K562 (cell line): ENCODE data around the gene ARHGAP28. TPM values are rescaled to one million over a fixed set of nuclear protein-coding genes. Genes with fewer than 3 reads are reported as not detected.

Experiments
- ATAC-seq: fragments of 200-7000 bp; cut with Tn5 transposase; 3 replicates; pipeline ENCODE4 v1.9.1; 2020; ENCODE audit warnings: moderate library complexity
- BruUV-seq: library from RNA; stranded (reverse); fragments of 400-500 nt; replicated peaks from 2 replicates; lab custom pipeline; 2021; lab: Mats Ljungman, UMichigan
- CTCF ChIA-PET: fragments of 300-600 bp; formaldehyde crosslinking; extraction: SDS; loops from one replicate; lab custom pipeline; 2021; ENCODE audit warnings: low intra/inter-chr PET ratio; lab: Yijun Ruan, JAX
- POLR2A ChIA-PET: fragments of 300-600, 350-650 bp; sonication (Branson Sonifier 250); formaldehyde crosslinking; extraction: SDS; loops from one replicate; lab custom pipeline; 2021; ENCODE audit warnings: antibody characterized with exemption, inconsistent platforms; lab: Yijun Ruan, JAX
- DNase-seq, 4 experiments: peaks; one replicate each; pipeline versions ENCODE4 v3.0.0 to v3.0.0-alpha.2; 2011 to 2018; ENCODE audit warnings: low spot score in 3 of 4, mixed read lengths in 3 of 4; ENCODE audit errors: extremely low read depth in 1 of 4
- FAIRE-seq: peaks from 2 replicates; lab custom pipeline; 2011; peaks lifted over from hg19 to GRCh38; lab: Jason Lieb, UNC
- H2AFZ ChIP-seq: 2 replicates; pipeline ENCODE4 v1.6.0; 2011; ENCODE audit warnings: low read depth, low read length, control low read depth, inconsistent platforms
- H3K27ac ChIP-seq: fragments of 200-600 bp; 3 replicates; pipeline ENCODE4 v1.8.0; 2011; ENCODE audit warnings: low read depth, mild to moderate bottlenecking, control low read depth, inconsistent platforms, low read length, moderate library complexity, mixed read lengths; ENCODE audit errors: extremely low read depth
- H3K27me3 ChIP-seq, 2 experiments: fragments of 300-600 bp in 1 of 2; 2 replicates in 1 of 2; 3 replicates in 1 of 2; pipeline versions ENCODE4 v1.6.0 to v1.8.0; 2011; ENCODE audit warnings: inconsistent platforms in 2 of 2, low read length in 2 of 2, mild to moderate bottlenecking in 1 of 2, mixed read lengths in 1 of 2, moderate library complexity in 1 of 2; ENCODE audit not compliant: control insufficient read depth in 2 of 2, insufficient read depth in 2 of 2
- H3K36me3 ChIP-seq: fragments of 300-600 bp; 3 replicates; pipeline ENCODE4 v1.8.0; 2011; ENCODE audit warnings: mild to moderate bottlenecking, low read length, inconsistent platforms; ENCODE audit not compliant: control insufficient read depth, insufficient read depth
- H3K4me1 ChIP-seq, 2 experiments: fragments of 200-600 bp in 1 of 2; replicated peaks in 1 of 2; 2 replicates in 1 of 2; 3 replicates in 1 of 2; pipeline versions ENCODE4 v1.5.1 to v1.8.0; 2011; ENCODE audit warnings: inconsistent platforms in 2 of 2, low read length in 2 of 2, mild to moderate bottlenecking in 1 of 2, mixed read lengths in 1 of 2, moderate library complexity in 1 of 2; ENCODE audit not compliant: control insufficient read depth in 2 of 2, insufficient read depth in 2 of 2
- H3K4me2 ChIP-seq: 2 replicates; pipeline ENCODE4 v1.6.1; 2011; ENCODE audit warnings: low read length, control low read depth, inconsistent platforms, mixed read lengths; ENCODE audit not compliant: insufficient read depth
- H3K4me3 ChIP-seq: fragments of 200-600 bp; sonication (generic), shearing (Covaris generic); 2 replicates; pipeline ENCODE4 v1.5.1; 2016; ENCODE audit warnings: control low read depth, inconsistent platforms
- H3K79me2 ChIP-seq: fragments of 200-600 bp; 3 replicates; pipeline ENCODE4 v1.8.0; 2011; ENCODE audit warnings: low read length, inconsistent platforms; ENCODE audit not compliant: control insufficient read depth, insufficient read depth
- H3K9ac ChIP-seq, 2 experiments: 2 replicates each; pipeline versions ENCODE4 v1.6.0 to v1.6.1; 2011; ENCODE audit warnings: low read depth in 2 of 2, low read length in 2 of 2, control low read depth in 1 of 2, inconsistent platforms in 1 of 2, mild to moderate bottlenecking in 1 of 2, mixed read lengths in 1 of 2; ENCODE audit not compliant: insufficient read depth in 1 of 2
- H3K9me1 ChIP-seq: one replicate; pipeline ENCODE4 v1.6.0; 2011; ENCODE audit warnings: inconsistent platforms, mild to moderate bottlenecking, low read length, moderate library complexity; ENCODE audit not compliant: control insufficient read depth, insufficient read depth
- H3K9me3 ChIP-seq: replicated peaks from 2 replicates; pipeline ENCODE4 v1.5.1; 2011; ENCODE audit warnings: low read depth, low read length, inconsistent platforms; ENCODE audit not compliant: control insufficient read depth, insufficient read depth
- H4K20me1 ChIP-seq: replicated peaks from 2 replicates; pipeline ENCODE4 v1.6.1; 2011; ENCODE audit warnings: low read length, inconsistent platforms, mixed read lengths; ENCODE audit not compliant: control insufficient read depth, insufficient read depth
- BCL6 ChIP-seq: fragments of 250-450 bp; sonication (Bioruptor Pico); IDR thresholded peaks from 2 replicates; pipeline ENCODE4 v1.4.0; 2020
- ELF2 ChIP-seq: fragments of 250-450 bp; sonication (Bioruptor Pico); IDR thresholded peaks from 2 replicates; pipeline ENCODE4 v1.5.0; 2021; ENCODE audit warnings: mild to moderate bottlenecking
- FOXJ3 ChIP-seq: sonication (generic); formaldehyde crosslinking; IDR thresholded peaks from 2 replicates; pipeline ENCODE4 v1.4.0; 2020; ENCODE audit warnings: mild to moderate bottlenecking, missing genetic modification reagents
- GATA2 ChIP-seq: sonication (generic); formaldehyde crosslinking; IDR thresholded peaks from 2 replicates; pipeline ENCODE4 v1.4.0; 2020; ENCODE audit warnings: mild to moderate bottlenecking, missing genetic modification reagents
- ILF3 ChIP-seq: fragments of 450-650 bp; IDR thresholded peaks from 2 replicates; pipeline ENCODE4 v1.6.1; 2018; ENCODE audit warnings: antibody characterized with exemption, mild to moderate bottlenecking, moderate library complexity, borderline replicate concordance
- MEIS2 ChIP-seq: fragments of 450-650 bp; IDR thresholded peaks from 2 replicates; pipeline ENCODE4 v1.6.1; 2014; ENCODE audit warnings: mild to moderate bottlenecking; ENCODE audit not compliant: partially characterized antibody
- NCOA2 ChIP-seq, 2 experiments: fragments of 450-650 bp; IDR thresholded peaks; 2 replicates each; pipeline ENCODE4 v1.6.1; 2018; ENCODE audit warnings: mild to moderate bottlenecking in 2 of 2, moderate library complexity in 1 of 2; ENCODE audit not compliant: partially characterized antibody in 2 of 2
- PTBP1 ChIP-seq: fragments of 200-400 bp; formaldehyde crosslinking; IDR thresholded peaks from 2 replicates; pipeline ENCODE4 v1.6.1; 2017; ENCODE audit warnings: low read depth, low read length
- SAFB ChIP-seq: fragments of 200-400 bp; formaldehyde crosslinking; IDR thresholded peaks from 2 replicates; pipeline ENCODE4 v1.6.1; 2017; ENCODE audit warnings: low read depth, low read length, borderline replicate concordance
- SRSF1 ChIP-seq: fragments of 200-400 bp; formaldehyde crosslinking; IDR thresholded peaks from 2 replicates; pipeline ENCODE4 v1.6.1; 2017; ENCODE audit warnings: mild to moderate bottlenecking, low read depth, low read length, moderate library complexity
- ZBTB8A ChIP-seq: fragments of 450-650 bp; IDR thresholded peaks from 2 replicates; pipeline ENCODE4 v1.6.1; 2018; ENCODE audit warnings: mild to moderate bottlenecking, moderate library complexity; ENCODE audit not compliant: partially characterized antibody
- WGBS: fragments of 100-300 bp; shearing (Covaris generic); methylation state at CpG from one replicate; pipeline ENCODE4 v1.1.6; 2016; ENCODE audit warnings: low coverage, mixed read lengths; ENCODE audit not compliant: insufficient coverage; ENCODE audit errors: missing lambda C conversion rate; 5-methylcytosine and 5-hydroxymethylcytosine counted together
- in situ Hi-C: fragments of 300-500 bp; cut with MboI; formaldehyde crosslinking; loops from 4 replicates; pipeline ENCODE4 v1.15.0; 2018; ENCODE audit warnings: inconsistent platforms, mixed read lengths
- intact Hi-C: fragments of 100-400 bp; cut with micrococcal nuclease; formaldehyde crosslinking; loops from 2 replicates; pipeline ENCODE4 v1.14.2; 2022
- polyA plus RNA-seq, 8 experiments: library from polyadenylated mRNA; depleted of rRNA in 4 of 8; stranded (reverse) in 5 of 8; unstranded in 3 of 8; fragments of >200 nt; fragmentation: Nextera tagmentation in 2 of 8; fragmentation: Illumina TruSeq in 1 of 8; extraction: Ambion mirVana in 2 of 8; extraction: Trizol in 1 of 8; gene quantifications; 2 replicates each; pipeline versions ENCODE4 v1.2.1 to v1.2.3, GENCODE V29; 2011 to 2014; ENCODE audit warnings: inconsistent platforms in 1 of 8, missing spikeins in 1 of 8
- total RNA-seq, 7 experiments: library from RNA; depleted of rRNA in 6 of 7; stranded (reverse); fragments of >200 nt in 6 of 7; fragmentation: Illumina TruSeq in 2 of 7; extraction: Trizol in 2 of 7; gene quantifications; 2 replicates each; pipeline versions ENCODE4 v1.2.1 to v1.2.3, GENCODE V29; 2011 to 2021; ENCODE audit warnings: low replicate concordance in 1 of 7
- TF ChIP-seq, protein P1 (sequence below): fragments of 450-650 bp; IDR thresholded peaks from 2 replicates; pipeline ENCODE4 v1.6.1; 2016
- TF ChIP-seq, protein P2 (sequence below), 2 experiments: IDR thresholded peaks; 2 replicates each; pipeline ENCODE4 v1.6.1; 2011; ENCODE audit warnings: borderline replicate concordance in 1 of 2, control low read depth in 1 of 2, low read depth in 1 of 2, low read length in 1 of 2, mild to moderate bottlenecking in 1 of 2, mixed read lengths in 1 of 2, moderate library complexity in 1 of 2; ENCODE audit not compliant: insufficient read depth in 1 of 2, insufficient read length in 1 of 2, poor library complexity in 1 of 2, severe bottlenecking in 1 of 2; ENCODE audit errors: extremely low read depth in 1 of 2
- TF ChIP-seq, protein P3 (sequence below), 2 experiments: IDR thresholded peaks in 1 of 2; conservative IDR thresholded peaks in 1 of 2; 2 replicates each; pipeline ENCODE4 v1.6.1; 2016; ENCODE audit warnings: low read depth in 2 of 2, mild to moderate bottlenecking in 1 of 2, missing compliant biosample characterization in 1 of 2, missing genetic modification characterization in 1 of 2, moderate library complexity in 1 of 2
- TF ChIP-seq, protein P4 (sequence below): fragments of 450-650 bp; formaldehyde crosslinking; IDR thresholded peaks from 2 replicates; pipeline ENCODE4 v1.4.0; 2020; ENCODE audit warnings: mild to moderate bottlenecking, moderate library complexity

ARHGAP28 gene
- total and polyA plus RNA-seq, 9 of the 15 experiments (the other 6 are each of a cell fraction or from before 2014, with no cell fraction given) = 0.93 to 5.9 (median 5.0) TPM

DNA sequence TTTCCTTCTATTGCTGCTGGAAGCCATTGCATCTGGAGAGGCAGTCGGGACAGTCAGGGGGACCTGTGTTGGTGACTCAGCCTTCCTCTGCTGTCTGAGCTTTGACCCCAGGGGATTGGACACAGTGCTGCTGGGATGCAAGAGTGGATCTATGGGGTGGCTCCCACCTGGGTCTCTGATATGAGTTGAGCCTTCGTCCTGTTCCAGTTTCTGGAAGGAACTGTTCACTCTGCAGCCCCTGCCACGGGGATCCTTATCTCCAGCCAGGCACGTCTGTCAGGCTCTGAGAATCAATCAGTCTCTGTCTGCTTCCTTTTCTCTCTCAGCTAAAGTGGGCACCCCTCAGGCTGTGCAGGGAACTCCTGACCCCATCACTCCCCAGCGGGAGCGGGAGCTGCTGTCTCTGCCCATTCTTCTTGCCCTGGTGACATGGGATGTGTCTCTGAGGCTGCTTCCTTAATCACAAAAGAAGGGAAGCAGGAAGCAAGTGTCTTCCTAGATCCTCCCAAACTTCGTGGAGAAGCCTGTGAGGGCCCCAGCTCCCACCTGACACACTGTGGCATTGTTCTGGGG is 51.7 kb downstream of the ARHGAP28 start:
- ATAC-seq (peak; percentile 68), FAIRE-seq (no peak), DNase-seq (peak in 2 of 4 experiments; percentile 26 to 32)
- H3K27me3 ChIP-seq = peaks cover 0 to 4% of the 10 kb centered on the region in 2 experiments; a peak in 2 of 5 replicates
- BruUV-seq = no TSS peak
- no peak overlapping the region for H3K4me3 ChIP-seq
- no peaks in the 10 kb centered on the region for H3K9me3 ChIP-seq
- POLR2A ChIA-PET = interaction anchor here (0.7 to 1.2 kb wide), 3 partner anchors 10 to 148 kb away, joined by 3 to 4 read pairs (median 3); no protein-coding TSS in a partner anchor
- H3K9ac ChIP-seq = no peak overlapping the region
- CTCF ChIA-PET = no interaction called here
- in situ Hi-C loops = no loop called here
- no peaks in the 10 kb centered on the region for H4K20me1 ChIP-seq
- no peak overlapping the region for H3K27ac ChIP-seq
- H3K4me2 ChIP-seq = no peak overlapping the region
- H3K79me2 ChIP-seq = no peaks in the 10 kb centered on the region
- H3K9me1 ChIP-seq = no peaks in the 10 kb centered on the region
- intact Hi-C loops = no loop called here
- 0% methylated on average over 7 of the region's 7 CpGs for WGBS
- H3K36me3 ChIP-seq = no peaks in the 10 kb centered on the region
- H3K4me1 ChIP-seq = peaks cover 3 to 4% of the 10 kb centered on the region in 2 experiments; a peak in 2 of 5 replicates
- no peak overlapping the region for H2AFZ ChIP-seq
- TF ChIP-seq, protein P1, sequence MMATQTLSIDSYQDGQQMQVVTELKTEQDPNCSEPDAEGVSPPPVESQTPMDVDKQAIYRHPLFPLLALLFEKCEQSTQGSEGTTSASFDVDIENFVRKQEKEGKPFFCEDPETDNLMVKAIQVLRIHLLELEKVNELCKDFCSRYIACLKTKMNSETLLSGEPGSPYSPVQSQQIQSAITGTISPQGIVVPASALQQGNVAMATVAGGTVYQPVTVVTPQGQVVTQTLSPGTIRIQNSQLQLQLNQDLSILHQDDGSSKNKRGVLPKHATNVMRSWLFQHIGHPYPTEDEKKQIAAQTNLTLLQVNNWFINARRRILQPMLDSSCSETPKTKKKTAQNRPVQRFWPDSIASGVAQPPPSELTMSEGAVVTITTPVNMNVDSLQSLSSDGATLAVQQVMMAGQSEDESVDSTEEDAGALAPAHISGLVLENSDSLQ = peak; percentile 58; the same call in 1 of the 2 replicates
- no peak for TF ChIP-seq ZBTB8A
- TF ChIP-seq, protein P2, sequence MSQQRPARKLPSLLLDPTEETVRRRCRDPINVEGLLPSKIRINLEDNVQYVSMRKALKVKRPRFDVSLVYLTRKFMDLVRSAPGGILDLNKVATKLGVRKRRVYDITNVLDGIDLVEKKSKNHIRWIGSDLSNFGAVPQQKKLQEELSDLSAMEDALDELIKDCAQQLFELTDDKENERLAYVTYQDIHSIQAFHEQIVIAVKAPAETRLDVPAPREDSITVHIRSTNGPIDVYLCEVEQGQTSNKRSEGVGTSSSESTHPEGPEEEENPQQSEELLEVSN (IDR thresholded peaks at IDR 0.05; ENCODE audit: borderline replicate concordance in 1 of 2, extremely low read depth in 1 of 2, insufficient read depth in 1 of 2, insufficient read length in 1 of 2, low read depth in 1 of 2, low read length in 1 of 2, poor library complexity in 1 of 2, severe bottlenecking in 1 of 2) = no peak
- no peak for TF ChIP-seq BCL6 (CRISPR knock-in tag)
- TF ChIP-seq SAFB = no peak
- TF ChIP-seq ILF3 = no peak
- no peak for TF ChIP-seq ELF2 (CRISPR knock-in tag)
- TF ChIP-seq PTBP1 = no peak
- TF ChIP-seq NCOA2 (IDR thresholded peaks at IDR 0.05; ENCODE audit: partially characterized antibody in 2 of 2) = no peak
- TF ChIP-seq, protein P3, sequence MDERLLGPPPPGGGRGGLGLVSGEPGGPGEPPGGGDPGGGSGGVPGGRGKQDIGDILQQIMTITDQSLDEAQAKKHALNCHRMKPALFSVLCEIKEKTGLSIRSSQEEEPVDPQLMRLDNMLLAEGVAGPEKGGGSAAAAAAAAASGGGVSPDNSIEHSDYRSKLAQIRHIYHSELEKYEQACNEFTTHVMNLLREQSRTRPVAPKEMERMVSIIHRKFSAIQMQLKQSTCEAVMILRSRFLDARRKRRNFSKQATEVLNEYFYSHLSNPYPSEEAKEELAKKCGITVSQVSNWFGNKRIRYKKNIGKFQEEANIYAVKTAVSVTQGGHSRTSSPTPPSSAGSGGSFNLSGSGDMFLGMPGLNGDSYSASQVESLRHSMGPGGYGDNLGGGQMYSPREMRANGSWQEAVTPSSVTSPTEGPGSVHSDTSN (CRISPR knock-in tag; IDR thresholded peaks at IDR 0.05; ENCODE audit: low read depth) = no peak
- TF ChIP-seq, protein P3 (tag; conservative IDR thresholded peaks at IDR 0.05; ENCODE audit: low read depth) = peak; percentile 87
- TF ChIP-seq GATA2 (CRISPR knock-in tag) = peak; percentile 24; the same call in 1 of the 2 replicates
- 0 out of 2 replicates have a peak, but pooled peaks have one; percentile 17 for TF ChIP-seq FOXJ3 (CRISPR knock-in tag)
- TF ChIP-seq MEIS2 = peak; percentile 60
- TF ChIP-seq SRSF1 = no peak
- TF ChIP-seq, protein P4, sequence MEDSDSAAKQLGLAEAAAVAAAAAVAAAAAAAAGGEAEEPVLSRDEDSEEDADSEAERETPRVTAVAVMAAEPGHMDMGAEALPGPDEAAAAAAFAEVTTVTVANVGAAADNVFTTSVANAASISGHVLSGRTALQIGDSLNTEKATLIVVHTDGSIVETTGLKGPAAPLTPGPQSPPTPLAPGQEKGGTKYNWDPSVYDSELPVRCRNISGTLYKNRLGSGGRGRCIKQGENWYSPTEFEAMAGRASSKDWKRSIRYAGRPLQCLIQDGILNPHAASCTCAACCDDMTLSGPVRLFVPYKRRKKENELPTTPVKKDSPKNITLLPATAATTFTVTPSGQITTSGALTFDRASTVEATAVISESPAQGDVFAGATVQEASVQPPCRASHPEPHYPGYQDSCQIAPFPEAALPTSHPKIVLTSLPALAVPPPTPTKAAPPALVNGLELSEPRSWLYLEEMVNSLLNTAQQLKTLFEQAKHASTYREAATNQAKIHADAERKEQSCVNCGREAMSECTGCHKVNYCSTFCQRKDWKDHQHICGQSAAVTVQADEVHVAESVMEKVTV (CRISPR knock-in tag) = no peak
